ENCODE data around the gene NKAIN1.
"Not testable (repeated sequence)": the region's sequence is repeated elsewhere in the genome, so short reads cannot be mapped to it uniquely, and the experiment has no call there.

The NKAIN1 gene

GRCh38 chr1:31239653-31240241 is at the start of gene NKAIN1:
Gene NKAIN1, minus strand, starts transcription at chr1:31239887. Its CDS starts 340 bp downstream, at chr1:31239547.
- DNase-seq, result peak in 1 of 2 experiments; percentile 45

DNA sequence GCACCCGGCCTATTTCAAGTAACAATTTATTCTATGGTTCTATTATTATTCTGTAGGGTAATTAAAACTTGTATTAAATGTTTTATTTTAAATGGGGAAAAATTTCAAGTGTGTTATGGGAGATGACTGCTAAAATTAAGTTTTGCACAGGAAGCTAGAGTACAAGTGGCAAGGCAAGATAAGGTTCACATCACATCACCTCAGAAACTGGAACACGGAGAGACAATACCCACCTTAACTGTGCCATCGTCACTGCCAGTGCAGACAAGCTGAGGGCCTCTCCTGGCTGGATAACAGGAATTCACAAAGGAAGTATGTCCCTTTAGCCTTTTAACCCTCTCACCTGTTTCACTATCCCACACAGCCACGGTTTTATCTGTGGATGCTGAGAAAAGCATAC is 49.3 kb upstream of the NKAIN1 start:
- no peak for DNase-seq

- not testable (repeated sequence) for DNase-seq
Observed at GRCh38 chr1:31287791-31288190, 48.1 kb upstream of the NKAIN1 start.

DNA sequence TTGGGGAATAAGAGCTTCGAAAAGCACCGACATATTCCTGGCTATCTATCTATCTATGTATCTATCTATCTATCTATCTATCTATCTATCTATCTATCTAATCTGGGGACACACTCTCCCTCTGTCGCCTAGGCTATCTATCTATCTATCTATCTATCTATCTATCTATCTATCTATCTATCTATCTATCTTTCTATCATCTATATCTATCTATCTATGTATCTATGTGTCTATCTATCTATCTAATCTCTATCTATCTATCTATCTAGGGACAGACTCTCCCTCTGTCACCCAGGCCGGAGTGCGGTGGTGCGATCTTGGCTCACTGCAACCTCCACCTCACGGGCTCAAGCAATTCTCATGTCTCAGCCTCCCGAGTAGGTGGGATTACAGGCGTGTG is 42.7 kb upstream of the NKAIN1 start:
- DNase-seq, result not testable (repeated sequence)

- DNase-seq, result no peak
Observed at GRCh38 chr1:31273619-31274018, 33.9 kb upstream of the NKAIN1 start.

DNA sequence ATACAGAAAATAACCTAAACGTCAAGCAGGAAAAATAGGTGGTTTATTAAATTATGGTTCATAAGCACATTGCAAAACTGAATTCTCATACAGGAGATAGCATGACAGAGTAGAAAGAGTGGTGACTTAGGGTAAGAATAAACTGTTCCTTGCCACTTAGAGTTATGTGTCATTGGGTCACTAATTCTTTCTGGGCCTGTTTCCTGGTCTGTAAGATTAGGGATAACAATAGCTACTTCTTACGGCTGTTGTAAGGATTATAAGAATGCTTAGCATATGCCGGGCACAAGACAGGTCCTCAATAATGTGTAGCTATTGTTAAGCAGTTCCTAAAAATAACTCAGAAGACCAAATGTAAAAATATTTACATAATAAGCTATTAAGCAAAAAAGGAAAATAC is 32.7 kb upstream of the NKAIN1 start:
- DNase-seq, result no peak

DNA sequence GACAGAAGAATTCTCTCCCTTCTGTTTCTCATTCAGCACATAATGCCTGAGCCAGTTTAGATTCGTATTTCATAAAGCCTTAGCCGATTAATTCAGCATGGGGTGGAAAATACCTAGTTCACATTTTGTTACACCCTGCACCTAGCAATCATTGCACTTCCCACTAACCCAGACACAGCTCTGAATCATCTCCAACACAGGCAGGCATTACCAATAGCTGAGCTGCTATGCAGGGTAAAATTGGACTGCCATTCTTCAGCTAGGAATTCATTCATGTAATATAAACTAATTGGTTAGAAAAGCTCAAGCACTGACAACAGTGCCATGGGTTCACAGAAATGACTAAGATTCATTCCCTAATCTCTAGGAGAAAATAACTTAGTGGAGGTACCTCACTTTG is 26.9 kb upstream of the NKAIN1 start:
- no peak for DNase-seq

DNA sequence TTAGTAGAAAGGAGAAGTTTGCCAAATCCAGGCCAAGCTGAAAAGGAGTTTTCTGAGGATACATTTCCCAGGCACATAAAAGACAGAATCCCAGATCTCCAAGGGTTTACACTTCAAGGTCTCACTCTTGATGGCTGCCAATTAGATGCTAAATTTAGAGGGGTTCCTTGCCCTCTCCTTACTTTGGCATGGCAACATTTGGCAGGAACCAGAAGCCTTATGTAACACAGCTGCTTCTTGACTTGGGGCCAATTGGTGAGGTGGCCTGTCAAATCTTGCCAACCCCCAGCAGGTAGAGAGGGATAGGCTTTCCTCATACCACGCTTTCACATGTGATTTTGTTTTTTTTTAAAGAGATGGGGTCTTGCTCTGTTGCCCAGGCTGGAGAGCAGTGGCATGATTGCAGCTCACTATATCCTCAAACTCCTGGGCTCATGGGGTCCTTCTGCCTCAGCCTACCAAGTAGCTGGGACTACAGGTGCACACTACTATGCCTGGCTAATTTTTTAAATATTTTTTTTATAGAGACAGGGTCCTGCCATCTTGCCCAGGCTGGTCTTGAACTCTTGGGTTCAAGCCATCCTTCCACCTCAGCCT is 25.2 kb upstream of the NKAIN1 start:
- no peak for DNase-seq

- no peak for DNase-seq
Observed at GRCh38 chr1:31263408-31263807, 23.7 kb upstream of the NKAIN1 start.

- DNase-seq, result not testable (repeated sequence)
Observed at GRCh38 chr1:31262393-31262792, 22.7 kb upstream of the NKAIN1 start.

GRCh38 chr1:31261916-31262315 is 22.2 kb upstream of the NKAIN1 start:
- no peak for DNase-seq

GRCh38 chr1:31259746-31260145 is 20.1 kb upstream of the NKAIN1 start:
- no peak for DNase-seq

- no peak for DNase-seq
Observed at GRCh38 chr1:31258581-31258980, 18.9 kb upstream of the NKAIN1 start.

- DNase-seq, result no peak
Observed at GRCh38 chr1:31257213-31257612, 17.5 kb upstream of the NKAIN1 start.

DNA sequence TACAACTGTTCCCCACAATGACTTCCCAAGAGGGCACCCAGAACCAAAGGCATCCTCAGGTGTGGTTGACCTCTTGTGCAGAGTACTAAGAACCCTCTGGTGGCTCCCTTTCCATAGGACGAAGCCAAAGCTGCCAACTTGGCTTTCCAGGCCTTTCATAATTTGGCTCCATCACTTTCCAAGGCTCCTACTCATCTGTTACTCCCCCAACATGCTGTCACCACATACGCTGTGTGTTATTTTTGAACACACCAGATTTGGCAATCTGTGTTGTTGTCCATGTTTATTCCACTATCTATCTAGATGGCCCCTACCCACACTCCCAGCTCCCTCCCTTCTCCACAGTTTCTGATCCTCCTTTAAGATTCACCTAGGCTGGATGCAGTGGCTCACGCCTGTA is 10.2 kb upstream of the NKAIN1 start:
- DNase-seq, result no peak

GRCh38 chr1:31248276-31248675 is 8.6 kb upstream of the NKAIN1 start:
- DNase-seq, result no peak

DNA sequence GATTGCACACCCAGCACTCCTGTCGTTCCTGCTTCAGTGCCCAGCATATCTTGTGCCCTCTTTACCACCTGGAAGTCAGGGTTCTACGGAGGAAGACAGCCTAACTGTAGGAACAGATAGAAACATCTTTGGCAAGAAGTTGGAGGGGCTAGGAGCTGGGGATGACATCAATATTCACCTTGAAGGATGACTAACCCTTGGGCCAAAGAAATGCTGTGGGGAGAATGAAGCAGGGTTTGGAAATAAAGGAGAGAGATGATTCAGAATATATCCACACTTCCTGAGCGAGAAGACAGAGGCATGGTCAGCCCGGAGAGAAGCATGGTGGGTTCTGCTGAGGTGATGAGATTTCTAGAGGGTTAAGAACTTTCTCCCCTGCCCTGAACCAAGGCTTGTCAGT is 4.6 kb upstream of the NKAIN1 start:
- DNase-seq, result no peak

- peak; percentile 29 to 80 for DNase-seq
Observed at GRCh38 chr1:31243501-31244286, 4.0 kb upstream of the NKAIN1 start.

DNA sequence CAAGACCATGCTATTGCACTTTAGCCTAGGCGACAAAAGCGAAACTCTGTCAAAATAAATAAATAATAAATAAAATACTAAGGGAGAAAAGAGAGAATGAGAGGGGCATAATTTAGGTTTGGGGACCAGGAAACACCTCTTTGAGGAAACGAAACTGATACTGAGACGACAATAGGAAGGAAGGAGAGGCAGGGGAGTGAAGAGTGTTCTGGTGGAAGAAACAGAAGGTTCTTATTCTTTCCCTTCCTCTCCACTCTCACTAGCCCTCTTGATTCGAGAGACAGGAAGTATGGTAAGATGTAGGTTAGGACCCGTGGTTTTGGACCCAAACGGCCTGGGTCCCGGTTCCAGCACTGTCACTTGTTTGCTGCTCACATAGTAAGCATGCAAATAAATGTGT is 1.6 kb upstream of the NKAIN1 start:
- DNase-seq, result no peak

DNA sequence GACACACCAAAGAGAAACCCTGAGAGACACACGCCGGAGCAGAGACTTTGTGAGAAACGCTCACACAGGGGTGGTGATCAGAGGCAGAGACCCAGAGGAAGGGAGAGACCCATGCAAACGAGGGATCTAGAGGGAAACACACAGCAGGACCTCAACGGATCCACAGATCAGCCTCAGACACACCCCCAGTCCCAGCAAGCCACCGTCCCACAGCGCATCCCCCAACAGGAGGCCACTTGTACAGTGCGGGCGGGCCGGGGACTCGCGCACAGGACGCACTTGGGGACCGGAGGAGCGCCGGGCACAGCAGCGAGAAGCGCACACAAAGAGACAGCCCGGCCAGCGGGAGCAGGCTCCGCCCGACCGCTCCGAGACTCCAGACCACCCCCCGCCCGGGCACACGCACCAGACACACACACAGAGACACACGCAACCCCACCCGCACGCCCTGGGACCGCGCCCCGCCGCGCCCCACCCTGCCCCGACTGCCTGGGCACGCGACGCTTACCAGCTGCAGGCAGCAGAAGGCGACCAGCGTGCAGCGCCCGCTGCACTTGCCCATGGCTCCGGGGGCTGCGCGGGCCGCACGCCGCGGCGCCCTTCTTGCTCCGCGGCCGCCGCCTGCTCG is 587 bp downstream of the NKAIN1 start:
- DNase-seq, result peak in 1 of 2 experiments; percentile 39

DNA sequence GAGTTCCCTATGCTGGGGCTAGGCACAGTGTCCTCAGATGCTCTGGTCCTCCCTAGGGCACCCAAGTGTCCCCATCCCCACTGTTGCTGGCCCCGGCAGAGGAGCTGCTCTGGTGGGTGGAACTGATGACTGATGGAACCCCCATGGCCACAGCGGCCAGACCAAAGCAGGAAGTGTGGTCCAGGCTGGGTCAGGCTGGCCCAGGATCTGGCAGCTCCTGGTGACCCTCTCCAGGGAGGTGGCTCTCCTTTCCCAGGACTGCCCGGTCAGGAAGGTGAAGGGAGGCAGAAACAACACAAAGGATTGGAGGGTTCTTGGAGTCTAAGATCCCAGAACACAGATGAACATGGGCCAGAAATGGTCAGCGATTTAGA is 1.1 kb downstream of the NKAIN1 start:
- no peak for DNase-seq

GRCh38 chr1:31234870-31235269 is 4.8 kb downstream of the NKAIN1 start:
- DNase-seq, result no peak

DNA sequence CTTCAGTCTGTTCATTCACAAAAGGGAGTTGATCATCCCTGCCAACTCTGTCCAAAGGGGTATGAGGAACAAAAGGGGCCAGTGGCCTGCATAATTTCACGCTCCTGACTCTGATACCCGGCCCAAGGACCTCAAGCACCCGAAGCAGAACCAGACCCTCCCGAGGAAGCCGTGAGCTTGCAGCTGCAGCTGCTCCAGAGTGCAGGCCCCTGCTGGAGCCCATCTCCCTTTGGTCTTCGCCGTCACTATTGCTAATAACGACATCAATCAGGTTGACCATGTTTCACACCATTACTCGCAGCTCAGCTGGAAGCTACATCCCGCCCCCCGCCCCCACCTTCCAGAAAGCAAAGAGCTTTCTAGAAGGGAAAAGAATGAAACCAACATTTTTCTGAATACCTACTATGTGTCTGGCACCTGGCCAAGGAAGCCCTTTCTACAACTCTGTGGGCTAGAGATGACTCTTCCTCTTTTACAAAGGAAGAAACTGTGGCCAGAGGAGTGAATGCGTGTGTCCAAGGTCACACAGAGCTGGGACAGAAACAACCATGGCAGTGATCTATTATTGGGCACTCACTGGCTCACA is 5.5 kb downstream of the NKAIN1 start:
- DNase-seq, result no peak

All from NCI-H524 (cell line).